ENCODE data around the gene CEP192. TPM values are rescaled to one million over a fixed set of nuclear protein-coding genes. Genes with fewer than 3 reads are reported as not detected.

The CEP192 gene
- polyA plus RNA-seq, 1 of the 3 experiments (the other 2 are of a cell fraction): 9.4 TPM

DNA sequence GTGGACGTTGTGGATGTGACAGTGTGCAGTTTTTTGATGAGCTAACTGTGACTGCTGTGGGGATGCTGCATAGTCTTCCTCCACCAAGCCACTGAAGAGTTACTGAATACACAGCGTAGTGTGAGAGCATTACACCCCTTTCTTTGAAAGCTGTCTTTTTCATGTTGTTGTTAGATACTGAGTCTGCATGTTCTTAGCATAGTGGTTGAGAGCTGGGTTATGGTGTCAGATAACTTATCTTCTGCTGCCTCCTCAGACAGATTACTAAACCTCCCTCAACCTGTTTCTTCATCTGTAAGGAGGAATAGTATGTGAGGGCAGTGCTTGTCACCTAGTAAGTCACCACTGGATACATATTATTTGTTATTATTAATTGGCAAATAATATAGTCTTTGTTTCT is 63.2 kb downstream of the CEP192 start (continued):
- TF ChIP-seq YY1 (IDR thresholded peaks at IDR 0.05; ENCODE audit: low read depth) (no peak), POLR2AphosphoS5 (IDR thresholded peaks at IDR 0.05; ENCODE audit: low read depth, low read length) (no peak), RAD21 (IDR thresholded peaks at IDR 0.05; ENCODE audit: low read length) (no peak), RCOR1 (IDR thresholded peaks at IDR 0.05; ENCODE audit: low read length) (no peak), RFX5 (IDR thresholded peaks at IDR 0.05; ENCODE audit: low read length) (no peak), EP300 (IDR thresholded peaks at IDR 0.05; ENCODE audit: borderline replicate concordance in 1 of 2, low read depth in 1 of 2, low read length in 1 of 2) (no peak), NFIC (IDR thresholded peaks at IDR 0.05; ENCODE audit: borderline replicate concordance) (no peak)
- TF ChIP-seq, protein P1, sequence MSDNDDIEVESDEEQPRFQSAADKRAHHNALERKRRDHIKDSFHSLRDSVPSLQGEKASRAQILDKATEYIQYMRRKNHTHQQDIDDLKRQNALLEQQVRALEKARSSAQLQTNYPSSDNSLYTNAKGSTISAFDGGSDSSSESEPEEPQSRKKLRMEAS (IDR thresholded peaks at IDR 0.05; ENCODE audit: low read depth): no peak

DNA sequence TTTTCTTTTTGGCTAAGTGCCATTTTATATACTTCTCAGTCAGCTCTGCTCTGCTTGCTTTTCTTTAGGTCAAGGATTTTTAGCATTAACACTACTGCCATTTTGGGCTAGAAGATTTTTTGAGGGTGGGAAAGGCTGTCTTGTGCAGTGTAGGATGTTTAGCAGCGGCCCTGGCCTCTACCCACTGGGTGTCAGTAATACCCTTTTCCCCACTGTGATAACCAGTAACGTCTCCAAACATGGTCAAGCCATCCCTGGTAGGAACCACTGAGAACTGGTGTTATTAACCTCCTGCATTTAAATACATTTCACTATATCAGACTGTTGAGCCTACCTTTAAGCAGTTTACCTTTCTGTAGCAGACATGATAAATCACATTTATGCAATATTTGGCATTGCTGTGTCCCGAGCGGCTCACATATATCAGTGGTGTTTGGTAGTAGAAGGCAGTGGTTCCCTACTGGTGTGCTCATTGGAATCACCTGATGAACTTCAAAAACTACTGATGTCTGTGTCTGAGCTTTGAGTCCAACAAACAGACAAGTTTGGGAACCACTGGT is 70.5 kb downstream of the CEP192 start:
- Histone ChIP-seq H3K4me2 (no peak overlapping the region), H3K36me3 (replicated peaks in 1 of 2; ENCODE audit: control insufficient read depth in 1 of 2, insufficient read depth in 2 of 2, low read length in 1 of 2) (peaks cover 39 to 65% of the 10 kb centered on the region in 2 experiments), H3K9ac (no peak overlapping the region), H3K27me3 (ENCODE audit: insufficient read depth) (no peaks in the 10 kb centered on the region), H3F3A (replicated peaks; ENCODE audit: insufficient read depth) (no peaks in the 10 kb centered on the region), H3K27ac (ENCODE audit: low read depth in 2 of 2, low read length in 1 of 2) (no peak overlapping the region), H3K9me3 (no peaks in the 10 kb centered on the region), H2AFZ (ENCODE audit: low read depth) (no peak overlapping the region), H3K4me1 (ENCODE audit: control insufficient read depth in 1 of 2, insufficient read depth in 2 of 2, low read depth in 1 of 2, low read length in 1 of 2) (no peaks in the 10 kb centered on the region), H3K9me2 (no peaks in the 10 kb centered on the region), H4K20me1 (ENCODE audit: insufficient read depth) (no peaks in the 10 kb centered on the region), H3K79me2 (ENCODE audit: insufficient read depth) (peaks cover 10% of the 10 kb centered on the region; the same call in 1 of the 2 replicates), H3K4me3 (ENCODE audit: low read depth in 2 of 2, low read length in 1 of 2) (no peak overlapping the region)
- no peak for DNase-seq
- POLR2A ChIA-PET: no interaction called here
- TF ChIP-seq POLR2AphosphoS5 (IDR thresholded peaks at IDR 0.05; ENCODE audit: low read depth, low read length) (no peak), JUND (IDR thresholded peaks at IDR 0.05) (no peak), MXI1 (IDR thresholded peaks at IDR 0.05; ENCODE audit: low read depth, low read length) (no peak), ELF1 (IDR thresholded peaks at IDR 0.05) (no peak), SMC3 (IDR thresholded peaks at IDR 0.05; ENCODE audit: low read depth, low read length) (no peak), FOXJ3 (CRISPR knock-in tag; IDR thresholded peaks at IDR 0.05) (no peak), EZH2phosphoT487 (IDR thresholded peaks at IDR 0.05; ENCODE audit: borderline replicate concordance, low read depth) (no peak), FOSL2 (IDR thresholded peaks at IDR 0.05; ENCODE audit: borderline replicate concordance, low read depth) (no peak), NFIC (IDR thresholded peaks at IDR 0.05; ENCODE audit: borderline replicate concordance) (no peak)
- TF ChIP-seq, protein P2, sequence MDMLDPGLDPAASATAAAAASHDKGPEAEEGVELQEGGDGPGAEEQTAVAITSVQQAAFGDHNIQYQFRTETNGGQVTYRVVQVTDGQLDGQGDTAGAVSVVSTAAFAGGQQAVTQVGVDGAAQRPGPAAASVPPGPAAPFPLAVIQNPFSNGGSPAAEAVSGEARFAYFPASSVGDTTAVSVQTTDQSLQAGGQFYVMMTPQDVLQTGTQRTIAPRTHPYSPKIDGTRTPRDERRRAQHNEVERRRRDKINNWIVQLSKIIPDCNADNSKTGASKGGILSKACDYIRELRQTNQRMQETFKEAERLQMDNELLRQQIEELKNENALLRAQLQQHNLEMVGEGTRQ (IDR thresholded peaks at IDR 0.05; ENCODE audit: borderline replicate concordance, low read depth, low read length): no peak
- TF ChIP-seq, protein P3, sequence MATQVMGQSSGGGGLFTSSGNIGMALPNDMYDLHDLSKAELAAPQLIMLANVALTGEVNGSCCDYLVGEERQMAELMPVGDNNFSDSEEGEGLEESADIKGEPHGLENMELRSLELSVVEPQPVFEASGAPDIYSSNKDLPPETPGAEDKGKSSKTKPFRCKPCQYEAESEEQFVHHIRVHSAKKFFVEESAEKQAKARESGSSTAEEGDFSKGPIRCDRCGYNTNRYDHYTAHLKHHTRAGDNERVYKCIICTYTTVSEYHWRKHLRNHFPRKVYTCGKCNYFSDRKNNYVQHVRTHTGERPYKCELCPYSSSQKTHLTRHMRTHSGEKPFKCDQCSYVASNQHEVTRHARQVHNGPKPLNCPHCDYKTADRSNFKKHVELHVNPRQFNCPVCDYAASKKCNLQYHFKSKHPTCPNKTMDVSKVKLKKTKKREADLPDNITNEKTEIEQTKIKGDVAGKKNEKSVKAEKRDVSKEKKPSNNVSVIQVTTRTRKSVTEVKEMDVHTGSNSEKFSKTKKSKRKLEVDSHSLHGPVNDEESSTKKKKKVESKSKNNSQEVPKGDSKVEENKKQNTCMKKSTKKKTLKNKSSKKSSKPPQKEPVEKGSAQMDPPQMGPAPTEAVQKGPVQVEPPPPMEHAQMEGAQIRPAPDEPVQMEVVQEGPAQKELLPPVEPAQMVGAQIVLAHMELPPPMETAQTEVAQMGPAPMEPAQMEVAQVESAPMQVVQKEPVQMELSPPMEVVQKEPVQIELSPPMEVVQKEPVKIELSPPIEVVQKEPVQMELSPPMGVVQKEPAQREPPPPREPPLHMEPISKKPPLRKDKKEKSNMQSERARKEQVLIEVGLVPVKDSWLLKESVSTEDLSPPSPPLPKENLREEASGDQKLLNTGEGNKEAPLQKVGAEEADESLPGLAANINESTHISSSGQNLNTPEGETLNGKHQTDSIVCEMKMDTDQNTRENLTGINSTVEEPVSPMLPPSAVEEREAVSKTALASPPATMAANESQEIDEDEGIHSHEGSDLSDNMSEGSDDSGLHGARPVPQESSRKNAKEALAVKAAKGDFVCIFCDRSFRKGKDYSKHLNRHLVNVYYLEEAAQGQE (IDR thresholded peaks at IDR 0.05; ENCODE audit: low read depth, low read length): no peak
- TF ChIP-seq, protein P1 (IDR thresholded peaks at IDR 0.05; ENCODE audit: low read depth): no peak
- 98% methylated on average over 4 of the region's 4 CpGs for WGBS (ENCODE audit: low lambda C conversion rate)
- CTCF ChIA-PET: no interaction called here

Data from SK-N-SH (cell line).